ENCODE data around the gene AGBL1. TPM values are rescaled to one million over a fixed set of nuclear protein-coding genes. Genes with fewer than 3 reads are reported as not detected.

Gene AGBL1
- total and polyA plus RNA-seq, 2 experiments from 2014 or later: 0.03 TPM; not detected in 1

- Histone ChIP-seq H3F3A (replicated peaks; ENCODE audit: low read depth) (no peaks in the 10 kb centered on the region), H3K9me2 (ENCODE audit: insufficient read depth) (no peaks in the 10 kb centered on the region), H3K79me2 (replicated peaks; ENCODE audit: insufficient read depth) (no peaks in the 10 kb centered on the region), H3K4me2 (no peak overlapping the region), H2AFZ (no peak overlapping the region), H3K4me1 (ENCODE audit: insufficient read depth) (no peaks in the 10 kb centered on the region), H3K27me3 (ENCODE audit: insufficient read depth) (no peaks in the 10 kb centered on the region), H3K4me3 (no peak overlapping the region), H3K27ac (ENCODE audit: low read depth) (no peak overlapping the region), H3K36me3 (ENCODE audit: insufficient read depth) (peaks cover 3% of the 10 kb centered on the region; the same call in 1 of the 2 replicates), H4K20me1 (replicated peaks; ENCODE audit: insufficient read depth) (no peaks in the 10 kb centered on the region)
- Mint-ChIP-seq H3K36me3 (ENCODE audit: low read depth) (peaks cover 18% of the 10 kb centered on the region; the same call in 2 of the 3 replicates), H3K9me3 (peaks cover 19% of the 10 kb centered on the region), H3K4me3 (no peak overlapping the region), H3K27me3 (ENCODE audit: insufficient read depth, low read depth, poor library complexity) (no peaks in the 10 kb centered on the region), H3K4me1 (no peaks in the 10 kb centered on the region), H3K27ac (no peak overlapping the region)
- TF ChIP-seq CREB1 (CRISPR knock-in tag; IDR thresholded peaks at IDR 0.05; ENCODE audit: low read depth) (no peak), EZH2 (IDR thresholded peaks at IDR 0.05; ENCODE audit: low read depth, unreplicated experiment) (no peak), ZNF462 (CRISPR knock-in tag; IDR thresholded peaks at IDR 0.05) (no peak), ETS1 (IDR thresholded peaks at IDR 0.05) (no peak), ZNF331 (CRISPR knock-in tag; IDR thresholded peaks at IDR 0.05; ENCODE audit: low read depth) (no peak), ZNF114 (CRISPR knock-in tag; IDR thresholded peaks at IDR 0.05) (no peak), REST (IDR thresholded peaks at IDR 0.05; ENCODE audit: unreplicated experiment) (no peak), EZH2phosphoT487 (IDR thresholded peaks at IDR 0.05; ENCODE audit: unreplicated experiment) (no peak), STAT1 (IDR thresholded peaks at IDR 0.05; ENCODE audit: unreplicated experiment) (no peak)
- DNase-seq (ENCODE audit: low spot score) (no peak), ATAC-seq (no peak)
Measured at GRCh38 chr15:86333819-86334218, 254.1 kb downstream of the AGBL1 start.

Measured in GM23338 (cell line).